ENCODE results near the gene SRRM1.

GRCh38 chr1:24688621-24689195, 45.6 kb downstream of the SRRM1 start:
- TF ChIP-seq CTCF (IDR thresholded peaks at IDR 0.05; ENCODE audit: low read length) (peak; percentile 94), EZH2 (IDR thresholded peaks at IDR 0.05; ENCODE audit: borderline replicate concordance, low read length) (no peak)
